ENCODE measurements around the gene FKBP4.

FKBP4 gene

GRCh38 chr12:2835691-2836403, 41.1 kb downstream of the FKBP4 start:
- H3K36me3 Mint-ChIP-seq (ENCODE audit: low read depth), result peaks cover 6% of the 10 kb centered on the region
- no peaks in the 10 kb centered on the region for H3K4me1 Mint-ChIP-seq (ENCODE audit: low read depth)
- H3K27me3 Mint-ChIP-seq (ENCODE audit: low read depth), result no peaks in the 10 kb centered on the region
- H3K4me3 Mint-ChIP-seq, result no peak overlapping the region
- H3K27ac Mint-ChIP-seq, result no peak overlapping the region
- no peaks in the 10 kb centered on the region for H3K9me3 Mint-ChIP-seq

DNA sequence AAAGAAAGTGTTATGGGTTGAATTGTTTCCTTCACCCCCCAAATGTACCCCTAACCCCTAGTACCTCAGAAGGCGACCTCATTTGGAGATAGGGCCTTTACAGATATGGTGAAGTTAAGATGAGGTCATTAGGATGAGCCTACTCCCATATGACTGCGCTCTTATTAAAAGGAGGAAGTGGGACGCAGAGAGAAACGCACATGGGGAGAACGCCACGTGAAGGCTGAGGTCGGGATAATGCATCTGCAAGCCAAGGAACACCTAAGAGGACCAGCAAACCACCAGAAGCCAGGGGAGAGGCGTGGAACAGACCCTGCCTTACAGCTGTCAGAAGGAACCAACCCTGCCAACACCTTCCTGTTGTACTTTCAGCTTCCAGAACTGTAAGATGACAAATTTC, 41.8 kb downstream of the FKBP4 start:
- Mint-ChIP-seq H3K27me3 (ENCODE audit: low read depth) (no peaks in the 10 kb centered on the region), H3K4me1 (ENCODE audit: low read depth) (no peaks in the 10 kb centered on the region), H3K36me3 (ENCODE audit: low read depth) (peaks cover 6% of the 10 kb centered on the region), H3K27ac (no peak overlapping the region), H3K4me3 (no peak overlapping the region), H3K9me3 (no peaks in the 10 kb centered on the region)

- Mint-ChIP-seq H3K27ac (no peak overlapping the region), H3K27me3 (ENCODE audit: low read depth) (no peaks in the 10 kb centered on the region), H3K4me3 (no peak overlapping the region), H3K4me1 (ENCODE audit: low read depth) (no peaks in the 10 kb centered on the region), H3K9me3 (no peaks in the 10 kb centered on the region), H3K36me3 (ENCODE audit: low read depth) (peaks cover 4% of the 10 kb centered on the region)
Measured at GRCh38 chr12:2841056-2841650, 46.4 kb downstream of the FKBP4 start.

GRCh38 chr12:2842948-2843347, 48.2 kb downstream of the FKBP4 start:
- Mint-ChIP-seq H3K4me1 (ENCODE audit: low read depth) (no peaks in the 10 kb centered on the region), H3K9me3 (no peaks in the 10 kb centered on the region), H3K27ac (no peak overlapping the region), H3K27me3 (ENCODE audit: low read depth) (no peaks in the 10 kb centered on the region), H3K4me3 (no peak overlapping the region), H3K36me3 (ENCODE audit: low read depth) (peaks cover 4% of the 10 kb centered on the region)

GRCh38 chr12:2844786-2845185, 50.0 kb downstream of the FKBP4 start:
- Mint-ChIP-seq H3K4me1 (ENCODE audit: low read depth) (no peaks in the 10 kb centered on the region), H3K4me3 (no peak overlapping the region), H3K36me3 (ENCODE audit: low read depth) (peaks cover 3% of the 10 kb centered on the region), H3K27ac (no peak overlapping the region), H3K27me3 (ENCODE audit: low read depth) (no peaks in the 10 kb centered on the region), H3K9me3 (no peaks in the 10 kb centered on the region)

GRCh38 chr12:2845280-2845679, 50.5 kb downstream of the FKBP4 start:
- no peak overlapping the region for H3K4me3 Mint-ChIP-seq
- H3K4me1 Mint-ChIP-seq (ENCODE audit: low read depth), result no peaks in the 10 kb centered on the region
- no peak overlapping the region for H3K27ac Mint-ChIP-seq
- H3K27me3 Mint-ChIP-seq (ENCODE audit: low read depth), result no peaks in the 10 kb centered on the region
- peaks cover 2% of the 10 kb centered on the region for H3K36me3 Mint-ChIP-seq (ENCODE audit: low read depth)
- no peaks in the 10 kb centered on the region for H3K9me3 Mint-ChIP-seq

DNA sequence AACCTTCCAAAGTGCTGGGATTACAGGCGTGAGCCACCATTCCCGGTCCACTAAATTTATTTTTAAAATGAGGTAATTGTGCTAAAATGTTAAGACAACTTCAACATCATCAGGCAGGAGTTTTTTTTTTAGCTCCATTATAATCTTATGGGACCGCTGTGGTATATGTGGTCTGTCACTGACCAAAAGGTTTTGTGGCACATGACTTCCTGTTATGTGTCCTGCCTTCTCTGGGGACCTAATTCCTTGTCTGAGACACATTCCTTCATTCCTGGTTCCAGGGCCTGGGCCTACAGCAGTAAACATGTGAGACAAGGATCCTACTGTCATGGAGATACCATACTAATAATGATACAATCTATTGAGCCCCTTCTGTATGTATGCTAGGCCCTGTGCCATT, 57.2 kb downstream of the FKBP4 start:
- no peaks in the 10 kb centered on the region for H3K27me3 Mint-ChIP-seq (ENCODE audit: low read depth)
- no peaks in the 10 kb centered on the region for H3K9me3 Mint-ChIP-seq
- H3K27ac Mint-ChIP-seq, result no peak overlapping the region
- H3K4me1 Mint-ChIP-seq (ENCODE audit: low read depth), result peaks cover 3% of the 10 kb centered on the region
- H3K36me3 Mint-ChIP-seq (ENCODE audit: low read depth), result peaks cover 3% of the 10 kb centered on the region
- H3K4me3 Mint-ChIP-seq, result no peak overlapping the region

DNA sequence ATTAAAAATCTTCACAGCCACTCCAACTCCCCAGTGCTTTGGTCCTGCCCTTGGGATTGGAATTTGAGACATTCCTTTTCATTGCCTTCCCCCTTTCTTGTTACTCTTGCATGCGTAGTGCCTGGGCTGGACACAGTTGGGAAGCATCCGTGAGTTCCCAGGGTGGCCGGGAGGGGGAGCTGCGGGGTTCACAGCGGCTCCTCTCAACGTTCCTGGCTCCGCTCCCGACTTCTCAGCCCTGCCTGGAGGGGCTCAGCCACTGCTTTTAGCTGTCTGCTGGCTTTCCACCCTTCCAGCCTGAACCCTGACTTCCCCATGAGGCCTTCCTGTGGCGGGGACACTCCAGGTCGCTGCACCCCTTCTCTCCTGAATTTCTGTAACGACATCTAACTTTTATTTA, 58.9 kb downstream of the FKBP4 start:
- no peak overlapping the region for H3K4me3 Mint-ChIP-seq
- H3K27ac Mint-ChIP-seq, result no peak overlapping the region
- no peaks in the 10 kb centered on the region for H3K9me3 Mint-ChIP-seq
- peaks cover 3% of the 10 kb centered on the region for H3K4me1 Mint-ChIP-seq (ENCODE audit: low read depth)
- peaks cover 3% of the 10 kb centered on the region for H3K36me3 Mint-ChIP-seq (ENCODE audit: low read depth)
- H3K27me3 Mint-ChIP-seq (ENCODE audit: low read depth), result no peaks in the 10 kb centered on the region
